Liver (tissue), 9 donors: ENCODE data around the gene PRAMEF20. TPM values are rescaled to one million over a fixed set of nuclear protein-coding genes. Genes with fewer than 3 reads are reported as not detected.
"Not testable (repeated sequence)": the region's sequence is repeated elsewhere in the genome, so short reads cannot be mapped to it uniquely, and the experiment has no call there.

Source experiments
- DNase-seq: peaks from one replicate; pipeline ENCODE4 v3.0.0-alpha.2; 2017; ENCODE audit warnings: low spot score
- H3K27ac ChIP-seq, 2 donors: one replicate each; pipeline ENCODE4 v1.7.0; 2013; ENCODE audit warnings: inconsistent platforms in 2 of 2, low read length in 2 of 2, control low read depth in 1 of 2, low read depth in 1 of 2, mild to moderate bottlenecking in 1 of 2
- H3K27me3 ChIP-seq, 4 donors: one replicate each; pipeline versions ENCODE4 v1.6.1 to v1.7.0; 2013; ENCODE audit warnings: low read length in 3 of 4, inconsistent platforms in 1 of 4, mild to moderate bottlenecking in 1 of 4, moderate library complexity in 1 of 4; ENCODE audit not compliant: control insufficient read depth in 4 of 4, insufficient read depth in 4 of 4
- H3K36me3 ChIP-seq, 4 donors: one replicate each; pipeline versions ENCODE4 v1.6.1 to v1.7.0; 2013; ENCODE audit warnings: low read length in 3 of 4, mild to moderate bottlenecking in 3 of 4, low read depth in 1 of 4, moderate library complexity in 1 of 4; ENCODE audit not compliant: control insufficient read depth in 4 of 4, insufficient read depth in 3 of 4
- H3K4me1 ChIP-seq, 4 donors: one replicate each; pipeline versions ENCODE4 v1.6.1 to v1.7.0; 2013; ENCODE audit warnings: low read length in 3 of 4, mild to moderate bottlenecking in 3 of 4, moderate library complexity in 1 of 4; ENCODE audit not compliant: control insufficient read depth in 4 of 4, insufficient read depth in 4 of 4
- H3K4me3 ChIP-seq, 3 donors: one replicate each; pipeline versions ENCODE4 v1.6.1 to v1.7.0; 2013; ENCODE audit warnings: low read length in 3 of 3, control low read depth in 1 of 3, low read depth in 1 of 3, mild to moderate bottlenecking in 1 of 3
- H3K9ac ChIP-seq, 2 donors: one replicate each; pipeline ENCODE4 v1.7.0; 2013; ENCODE audit warnings: low read length in 2 of 2, mild to moderate bottlenecking in 2 of 2, moderate library complexity in 2 of 2, control low read depth in 1 of 2, low read depth in 1 of 2
- H3K9me3 ChIP-seq, 4 donors: one replicate each; pipeline versions ENCODE4 v1.6.1 to v1.7.0; 2013; ENCODE audit warnings: low read length in 3 of 4; ENCODE audit not compliant: control insufficient read depth in 4 of 4
- EGR1 ChIP-seq, 2 donors: IDR thresholded peaks; 2 replicates each; pipeline ENCODE4 v1.6.1; 2016 to 2018; ENCODE audit warnings: antibody characterized with exemption in 2 of 2, low read depth in 2 of 2
- FOXA2 ChIP-seq: IDR thresholded peaks from 2 replicates; pipeline ENCODE4 v1.6.1; 2016; ENCODE audit warnings: antibody characterized with exemption
- GABPA ChIP-seq, 2 donors: IDR thresholded peaks in 1 of 2; conservative IDR thresholded peaks in 1 of 2; 2 replicates each; pipeline ENCODE4 v1.6.1; 2016; ENCODE audit warnings: antibody characterized with exemption in 2 of 2, mild to moderate bottlenecking in 1 of 2, moderate library complexity in 1 of 2
- HNF4A ChIP-seq, 2 donors: conservative IDR thresholded peaks; 2 replicates each; pipeline ENCODE4 v1.6.1; 2016; ENCODE audit warnings: antibody characterized with exemption in 2 of 2, mild to moderate bottlenecking in 2 of 2
- HNF4G ChIP-seq: IDR thresholded peaks from 2 replicates; pipeline ENCODE4 v1.6.1; 2016; ENCODE audit warnings: antibody characterized with exemption
- JUND ChIP-seq, 2 donors: IDR thresholded peaks; 2 replicates each; pipeline ENCODE4 v1.6.1; 2016; ENCODE audit warnings: antibody characterized with exemption in 2 of 2
- NR2F2 ChIP-seq: IDR thresholded peaks from 2 replicates; pipeline ENCODE4 v1.6.1; 2016; ENCODE audit warnings: antibody characterized with exemption
- RAD21 ChIP-seq, 2 donors: IDR thresholded peaks; 2 replicates each; pipeline ENCODE4 v1.6.1; 2016; ENCODE audit warnings: antibody characterized with exemption in 2 of 2, mild to moderate bottlenecking in 2 of 2
- RXRA ChIP-seq, 2 donors: IDR thresholded peaks; 2 replicates each; pipeline ENCODE4 v1.6.1; 2017 to 2018; ENCODE audit warnings: antibody characterized with exemption in 2 of 2, mild to moderate bottlenecking in 1 of 2
- SP1 ChIP-seq: IDR thresholded peaks from 2 replicates; pipeline ENCODE4 v1.6.1; 2018; ENCODE audit warnings: antibody characterized with exemption, mild to moderate bottlenecking
- TAF1 ChIP-seq: conservative IDR thresholded peaks from 2 replicates; pipeline ENCODE4 v1.6.1; 2016; ENCODE audit warnings: antibody characterized with exemption, mild to moderate bottlenecking
- ZBTB33 ChIP-seq: IDR thresholded peaks from 2 replicates; pipeline ENCODE4 v1.6.1; 2016; ENCODE audit warnings: antibody characterized with exemption
- WGBS: extraction: QIAGEN DNeasy Blood & Tissue Kit; methylation state at CpG from one replicate; pipeline ENCODE4 v1.1.7; 2013; 5-methylcytosine and 5-hydroxymethylcytosine counted together
- polyA plus RNA-seq, 2 donors: library from polyadenylated mRNA; stranded (reverse) in 1 of 2; unstranded in 1 of 2; fragments of 200-250 nt in 1 of 2; fragments of >200 nt in 1 of 2; fragmentation: Nextera tagmentation in 1 of 2; extraction: Ambion mirVana in 1 of 2; gene quantifications; one replicate each; pipeline versions ENCODE4 v1.2.1 to v1.2.3, GENCODE V29; 2013 to 2015
- total RNA-seq, 2 donors: library from RNA; depleted of rRNA; stranded (reverse); fragments of >200 nt; gene quantifications; one replicate each; pipeline ENCODE4 v1.2.3, GENCODE V29; 2014
- TF ChIP-seq, protein P1 (sequence below): IDR thresholded peaks from 2 replicates; pipeline ENCODE4 v1.6.1; 2016; ENCODE audit warnings: antibody characterized with exemption
- TF ChIP-seq, protein P2 (sequence below): IDR thresholded peaks from 2 replicates; pipeline ENCODE4 v1.6.1; 2016; ENCODE audit warnings: antibody characterized with exemption
- donor health status: healthy.
- donor health status: healthy.
- donor health status: healthy.
- donor health status: healthy.
- donor health status: healthy.

Gene PRAMEF20
- total and polyA plus RNA-seq, 4 donors = not detected

DNA sequence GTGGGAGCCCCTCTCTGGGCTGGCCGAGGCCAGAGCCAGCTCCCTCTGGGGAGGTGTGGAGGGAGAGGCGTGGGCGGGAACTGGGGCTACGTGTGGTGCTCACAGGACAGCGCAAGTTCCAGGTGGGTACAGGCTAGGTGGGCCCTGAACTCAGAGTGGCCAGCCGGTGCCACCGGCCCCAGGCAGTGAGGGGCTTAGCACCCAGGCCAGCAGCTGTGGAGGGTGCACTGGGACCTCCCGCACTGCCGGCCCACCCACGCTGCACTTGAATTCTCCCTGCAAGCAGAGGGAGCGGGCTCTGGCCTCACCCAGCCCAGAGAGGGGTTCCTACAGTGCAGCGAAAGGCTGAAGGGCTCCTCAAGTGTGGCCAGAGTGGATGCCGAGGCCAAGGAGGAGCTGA lies 20.2 kb downstream of the PRAMEF20 start:
- no peak overlapping the region for H3K4me3 ChIP-seq
- no peak overlapping the region for H3K9ac ChIP-seq
- H3K9me3 ChIP-seq = no peaks in the 10 kb centered on the region
- TF ChIP-seq, protein P1, sequence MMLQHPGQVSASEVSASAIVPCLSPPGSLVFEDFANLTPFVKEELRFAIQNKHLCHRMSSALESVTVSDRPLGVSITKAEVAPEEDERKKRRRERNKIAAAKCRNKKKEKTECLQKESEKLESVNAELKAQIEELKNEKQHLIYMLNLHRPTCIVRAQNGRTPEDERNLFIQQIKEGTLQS = no peak
- TF ChIP-seq FOXA2 (no peak), HNF4G (no peak), RXRA (IDR thresholded peaks at IDR 0.05) (no peak), TAF1 (no peak), GABPA (IDR thresholded peaks at IDR 0.05 in 1 of 2, conservative IDR thresholded peaks at IDR 0.05 in 1 of 2) (no peak), EGR1 (IDR thresholded peaks at IDR 0.05; ENCODE audit: low read depth in 2 of 2) (no peak), JUND (IDR thresholded peaks at IDR 0.05) (no peak)
- TF ChIP-seq, protein P2, sequence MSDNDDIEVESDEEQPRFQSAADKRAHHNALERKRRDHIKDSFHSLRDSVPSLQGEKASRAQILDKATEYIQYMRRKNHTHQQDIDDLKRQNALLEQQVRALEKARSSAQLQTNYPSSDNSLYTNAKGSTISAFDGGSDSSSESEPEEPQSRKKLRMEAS = no peak
- no peaks in the 10 kb centered on the region for H3K4me1 ChIP-seq
- H3K36me3 ChIP-seq = no peaks in the 10 kb centered on the region
- 92% methylated on average over 13 of the region's 13 CpGs for WGBS
- H3K27ac ChIP-seq = no peak overlapping the region
- no peak for DNase-seq
- no peaks in the 10 kb centered on the region for H3K27me3 ChIP-seq

DNA sequence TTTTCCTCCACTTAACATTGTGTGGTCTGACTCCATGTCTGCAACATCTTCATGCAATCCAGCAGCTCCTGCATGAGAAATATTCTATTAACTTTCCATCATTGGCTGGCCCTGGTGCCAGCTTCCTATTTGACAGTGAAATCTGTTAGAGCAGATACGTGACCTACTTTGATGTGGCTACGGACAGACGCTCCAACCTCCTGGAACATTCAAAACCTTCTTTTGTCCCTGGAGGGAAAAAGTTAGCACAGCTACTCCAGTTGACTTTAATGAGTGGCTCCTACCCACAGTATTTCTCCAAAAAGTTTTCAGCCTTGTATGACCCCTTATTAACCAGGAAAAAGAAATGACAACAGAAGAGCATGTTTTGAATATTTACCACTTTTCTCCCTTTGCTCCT lies 22.0 kb downstream of the PRAMEF20 start:
- Histone ChIP-seq H3K9me3 (no peaks in the 10 kb centered on the region), H3K27me3 (no peaks in the 10 kb centered on the region), H3K4me1 (no peaks in the 10 kb centered on the region), H3K27ac (no peak overlapping the region), H3K9ac (no peak overlapping the region), H3K4me3 (no peak overlapping the region), H3K36me3 (no peaks in the 10 kb centered on the region)
- DNase-seq = no peak
- 70% methylated on average over 3 of the region's 3 CpGs for WGBS
- TF ChIP-seq NR2F2 = no peak

GRCh38 chr1:13433694-13434358 lies 23.6 kb downstream of the PRAMEF20 start:
- H3K9ac ChIP-seq, H3K27ac ChIP-seq, H3K9me3 ChIP-seq, H3K27me3 ChIP-seq, H3K4me1 ChIP-seq, DNase-seq, H3K36me3 ChIP-seq, H3K4me3 ChIP-seq: not testable (repeated sequence)
- 91% methylated on average over 32 of the region's 32 CpGs for WGBS

- DNase-seq = no peak
- Histone ChIP-seq H3K9ac (no peak overlapping the region), H3K27ac (no peak overlapping the region), H3K36me3 (no peaks in the 10 kb centered on the region), H3K4me1 (no peaks in the 10 kb centered on the region), H3K4me3 (no peak overlapping the region), H3K27me3 (no peaks in the 10 kb centered on the region), H3K9me3 (no peaks in the 10 kb centered on the region)
- TF ChIP-seq JUND (IDR thresholded peaks at IDR 0.05) (no peak), HNF4A (conservative IDR thresholded peaks at IDR 0.05) (no peak), EGR1 (IDR thresholded peaks at IDR 0.05; ENCODE audit: low read depth in 2 of 2) (no peak), ZBTB33 (no peak), GABPA (IDR thresholded peaks at IDR 0.05 in 1 of 2, conservative IDR thresholded peaks at IDR 0.05 in 1 of 2) (no peak), RXRA (IDR thresholded peaks at IDR 0.05) (no peak), SP1 (no peak), RAD21 (IDR thresholded peaks at IDR 0.05) (no peak)
- 84% methylated on average over 3 of the region's 3 CpGs for WGBS
These were observed 25.2 kb downstream of the PRAMEF20 start for GRCh38 chr1:13435458-13435857.

- H3K9ac ChIP-seq, H3K27ac ChIP-seq, H3K27me3 ChIP-seq, DNase-seq, H3K9me3 ChIP-seq, H3K36me3 ChIP-seq, H3K4me3 ChIP-seq, H3K4me1 ChIP-seq: not testable (repeated sequence)
- WGBS = 91% methylated on average over 49 of the region's 49 CpGs
These were observed 29.0 kb downstream of the PRAMEF20 start for GRCh38 chr1:13439104-13439783.
